Stimulated activated CD8-positive, alpha-beta memory T cell treated with anti-CD3 and anti-CD28 coated beads, Interleukin-4, amount 100 ng/mL, for 48 hours (primary cell): ENCODE measurements around the gene PANK1.
A peak's percentile ranks its signal among the peaks of the same experiment; 100 is the strongest.

Source experiments
- DNase-seq: peaks from one replicate; pipeline ENCODE4 v3.0.0-alpha.2; 2020

The PANK1 gene

GRCh38 chr10:89644967-89645741 is at the start of gene PANK1:
Gene PANK1, minus strand, starts transcription at chr10:89645242. Its CDS starts 351 bp downstream, at chr10:89644891.
- DNase-seq, result peak; percentile 83

GRCh38 chr10:89693176-89693575 is 48.1 kb upstream of the PANK1 start:
- DNase-seq, result no peak

GRCh38 chr10:89692416-89692815 is 47.4 kb upstream of the PANK1 start:
- no peak for DNase-seq

GRCh38 chr10:89690027-89690426 is 45.0 kb upstream of the PANK1 start:
- no peak for DNase-seq

GRCh38 chr10:89685936-89686335 is 40.9 kb upstream of the PANK1 start:
- no peak for DNase-seq

- DNase-seq, result no peak
Measured at GRCh38 chr10:89684604-89685003, 39.6 kb upstream of the PANK1 start.

- no peak for DNase-seq
Measured at GRCh38 chr10:89683883-89684282, 38.8 kb upstream of the PANK1 start.

- no peak for DNase-seq
Measured at GRCh38 chr10:89679986-89680385, 34.9 kb upstream of the PANK1 start.

- no peak for DNase-seq
Measured at GRCh38 chr10:89677341-89677740, 32.3 kb upstream of the PANK1 start.

- no peak for DNase-seq
Measured at GRCh38 chr10:89670926-89671325, 25.9 kb upstream of the PANK1 start.

GRCh38 chr10:89669985-89670384 is 24.9 kb upstream of the PANK1 start:
- no peak for DNase-seq

- no peak for DNase-seq
Measured at GRCh38 chr10:89668386-89669071, 23.5 kb upstream of the PANK1 start.

GRCh38 chr10:89666138-89666537 is 21.1 kb upstream of the PANK1 start:
- no peak for DNase-seq

- DNase-seq, result no peak
Measured at GRCh38 chr10:89665302-89665701, 20.3 kb upstream of the PANK1 start.

- DNase-seq, result no peak
Measured at GRCh38 chr10:89664203-89664602, 19.2 kb upstream of the PANK1 start.

GRCh38 chr10:89663144-89663543 is 18.1 kb upstream of the PANK1 start:
- no peak for DNase-seq

GRCh38 chr10:89662596-89662995 is 17.6 kb upstream of the PANK1 start:
- DNase-seq, result no peak

- DNase-seq, result no peak
Measured at GRCh38 chr10:89659143-89660131, 14.4 kb upstream of the PANK1 start.

- no peak for DNase-seq
Measured at GRCh38 chr10:89657302-89657701, 12.3 kb upstream of the PANK1 start.

GRCh38 chr10:89655722-89656121 is 10.7 kb upstream of the PANK1 start:
- no peak for DNase-seq

- no peak for DNase-seq
Measured at GRCh38 chr10:89653410-89653869, 8.4 kb upstream of the PANK1 start.

GRCh38 chr10:89652806-89653370 is 7.8 kb upstream of the PANK1 start:
- DNase-seq, result no peak
